ENCODE measurements around the gene GDF2.

The GDF2 gene

DNA sequence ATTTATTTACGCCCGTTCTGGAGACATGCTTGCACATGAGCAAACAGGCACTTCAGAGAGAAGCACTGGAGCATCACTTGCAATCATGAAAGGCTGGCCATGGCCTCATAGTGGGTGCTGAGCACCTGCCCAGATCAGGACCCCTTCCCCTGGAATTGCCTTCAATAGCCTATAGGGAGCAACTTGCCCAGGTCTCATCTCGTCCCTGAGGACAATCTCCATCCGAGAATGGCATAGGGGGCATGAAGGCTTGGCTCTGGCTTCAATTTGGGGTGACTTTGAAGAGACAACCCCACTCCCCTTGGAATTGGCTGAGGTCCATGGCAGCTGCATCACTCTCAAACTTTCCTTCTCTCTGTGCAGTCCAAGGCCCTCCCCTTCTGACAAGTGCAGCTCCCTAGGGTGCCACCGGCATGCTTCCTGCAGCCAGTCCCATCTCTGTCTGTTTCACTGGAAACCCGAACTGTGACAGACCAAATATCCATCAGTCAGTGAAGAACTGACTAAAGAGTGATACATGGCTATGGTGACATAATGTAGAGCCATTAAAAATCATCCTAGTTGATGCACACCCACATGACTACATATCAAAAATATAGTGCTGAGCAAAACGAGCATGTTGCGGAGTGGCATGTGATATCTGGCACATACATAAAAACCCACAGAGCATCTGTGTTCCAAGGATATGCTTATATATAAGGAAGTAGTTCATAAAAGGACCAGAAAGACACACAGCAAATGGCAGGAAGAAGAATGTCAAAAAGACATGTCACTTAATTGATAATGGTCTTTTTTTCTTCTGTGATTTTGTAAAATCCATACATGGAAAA, 12.4 kb downstream of the GDF2 start:
- Mint-ChIP-seq H3K4me1 (ENCODE audit: low read depth in 2 of 2) (peaks cover 0 to under 1% of the 10 kb centered on the region in 2 donors), H3K9me3 (no peaks in the 10 kb centered on the region), H3K36me3 (ENCODE audit: insufficient read depth) (no peaks in the 10 kb centered on the region), H3K4me3 (no peak overlapping the region), H3K27ac (no peak overlapping the region), H3K27me3 (peaks cover 19 to 42% of the 10 kb centered on the region in 2 donors)
- ATAC-seq (replicated peaks) (no peak), DNase-seq (no peak)

- no peak overlapping the region for H3K4me3 Mint-ChIP-seq
- no peaks in the 10 kb centered on the region for H3K36me3 Mint-ChIP-seq (ENCODE audit: insufficient read depth)
- H3K4me1 Mint-ChIP-seq (ENCODE audit: low read depth in 2 of 2), result peaks cover 0 to 2% of the 10 kb centered on the region in 2 donors
- no peak overlapping the region for H3K27ac Mint-ChIP-seq
- peaks cover 31 to 54% of the 10 kb centered on the region in 2 donors for H3K27me3 Mint-ChIP-seq
- DNase-seq (no peak), ATAC-seq (replicated peaks) (no peak)
- H3K9me3 Mint-ChIP-seq, result no peaks in the 10 kb centered on the region
Measured at GRCh38 chr10:47335906-47336305, 13.7 kb downstream of the GDF2 start.

DNA sequence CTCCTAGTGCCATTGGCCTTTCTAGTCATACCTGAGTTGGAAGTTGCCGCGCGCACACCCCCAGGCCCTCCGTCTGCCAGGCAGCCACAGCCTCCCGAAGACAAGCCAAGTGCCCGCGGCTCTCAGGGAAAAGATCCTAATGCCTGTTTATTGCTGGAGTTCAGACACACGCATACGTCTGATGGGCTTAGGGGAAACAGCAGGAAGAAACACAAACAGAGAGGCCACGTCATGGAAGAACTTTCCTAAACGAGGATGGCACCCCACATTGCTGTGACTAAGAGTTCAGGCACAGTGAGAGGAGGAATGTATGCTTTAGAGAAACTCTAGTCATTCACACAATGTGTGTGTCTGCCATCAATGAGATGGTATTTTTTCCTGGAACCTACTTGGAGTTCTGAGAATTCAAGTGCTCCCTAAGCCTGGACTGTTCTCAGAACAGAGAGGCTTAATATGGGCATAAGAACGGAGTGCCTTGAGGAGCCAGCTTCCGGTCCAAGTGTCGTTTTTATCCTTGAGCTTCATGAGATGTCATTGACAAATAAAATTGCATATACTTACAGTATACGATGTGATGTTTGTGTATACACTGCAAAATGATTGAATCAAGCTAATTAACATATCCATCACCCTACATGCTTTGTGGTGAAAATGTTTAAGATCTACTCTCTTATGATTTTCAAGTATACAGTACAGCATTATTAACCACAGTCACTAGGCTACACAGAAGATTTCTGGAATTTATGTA, 14.3 kb downstream of the GDF2 start:
- ATAC-seq (replicated peaks) (no peak), DNase-seq (no peak)
- H3K27me3 Mint-ChIP-seq, result peaks cover 31 to 60% of the 10 kb centered on the region in 2 donors
- H3K9me3 Mint-ChIP-seq, result no peaks in the 10 kb centered on the region
- H3K36me3 Mint-ChIP-seq (ENCODE audit: insufficient read depth), result no peaks in the 10 kb centered on the region
- H3K4me1 Mint-ChIP-seq (ENCODE audit: low read depth in 2 of 2), result peaks cover 0 to 2% of the 10 kb centered on the region in 2 donors
- H3K27ac Mint-ChIP-seq, result no peak overlapping the region
- no peak overlapping the region for H3K4me3 Mint-ChIP-seq

DNA sequence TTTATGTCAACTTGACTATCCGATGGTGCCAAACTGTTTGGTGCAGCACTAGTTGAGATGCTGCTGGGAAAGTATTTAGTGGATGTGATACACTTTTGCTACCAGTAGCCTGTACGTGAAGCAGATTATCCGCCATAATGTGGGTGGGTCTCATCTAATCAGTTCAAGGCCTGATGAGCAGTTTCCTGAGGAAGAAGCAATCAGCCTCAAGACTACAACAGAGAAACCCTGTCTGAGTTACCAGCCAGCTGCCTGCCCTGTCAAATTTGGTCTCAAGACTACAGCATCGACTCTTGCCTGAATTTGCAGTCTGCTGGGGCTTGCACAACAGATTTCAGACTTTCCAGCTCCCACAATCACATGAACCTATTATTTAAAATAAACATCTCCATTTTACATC, 15.1 kb downstream of the GDF2 start:
- no peaks in the 10 kb centered on the region for H3K36me3 Mint-ChIP-seq (ENCODE audit: insufficient read depth)
- no peak overlapping the region for H3K27ac Mint-ChIP-seq
- ATAC-seq (replicated peaks), result no peak
- H3K4me1 Mint-ChIP-seq (ENCODE audit: low read depth in 2 of 2), result peaks cover 0 to 2% of the 10 kb centered on the region in 2 donors
- H3K9me3 Mint-ChIP-seq, result no peaks in the 10 kb centered on the region
- peaks cover 31 to 60% of the 10 kb centered on the region in 2 donors for H3K27me3 Mint-ChIP-seq
- no peak for DNase-seq
- H3K4me3 Mint-ChIP-seq, result no peak overlapping the region

- H3K9me3 Mint-ChIP-seq, result no peaks in the 10 kb centered on the region
- H3K4me1 Mint-ChIP-seq (ENCODE audit: low read depth in 2 of 2), result peaks cover 0 to 2% of the 10 kb centered on the region in 2 donors
- no peak for ATAC-seq (replicated peaks)
- DNase-seq, result no peak
- peaks cover 25 to 50% of the 10 kb centered on the region in 2 donors for H3K27me3 Mint-ChIP-seq
- no peak overlapping the region for H3K27ac Mint-ChIP-seq
- H3K36me3 Mint-ChIP-seq (ENCODE audit: insufficient read depth), result no peaks in the 10 kb centered on the region
- no peak overlapping the region for H3K4me3 Mint-ChIP-seq
Measured at GRCh38 chr10:47339186-47339735, 17.0 kb downstream of the GDF2 start.

DNA sequence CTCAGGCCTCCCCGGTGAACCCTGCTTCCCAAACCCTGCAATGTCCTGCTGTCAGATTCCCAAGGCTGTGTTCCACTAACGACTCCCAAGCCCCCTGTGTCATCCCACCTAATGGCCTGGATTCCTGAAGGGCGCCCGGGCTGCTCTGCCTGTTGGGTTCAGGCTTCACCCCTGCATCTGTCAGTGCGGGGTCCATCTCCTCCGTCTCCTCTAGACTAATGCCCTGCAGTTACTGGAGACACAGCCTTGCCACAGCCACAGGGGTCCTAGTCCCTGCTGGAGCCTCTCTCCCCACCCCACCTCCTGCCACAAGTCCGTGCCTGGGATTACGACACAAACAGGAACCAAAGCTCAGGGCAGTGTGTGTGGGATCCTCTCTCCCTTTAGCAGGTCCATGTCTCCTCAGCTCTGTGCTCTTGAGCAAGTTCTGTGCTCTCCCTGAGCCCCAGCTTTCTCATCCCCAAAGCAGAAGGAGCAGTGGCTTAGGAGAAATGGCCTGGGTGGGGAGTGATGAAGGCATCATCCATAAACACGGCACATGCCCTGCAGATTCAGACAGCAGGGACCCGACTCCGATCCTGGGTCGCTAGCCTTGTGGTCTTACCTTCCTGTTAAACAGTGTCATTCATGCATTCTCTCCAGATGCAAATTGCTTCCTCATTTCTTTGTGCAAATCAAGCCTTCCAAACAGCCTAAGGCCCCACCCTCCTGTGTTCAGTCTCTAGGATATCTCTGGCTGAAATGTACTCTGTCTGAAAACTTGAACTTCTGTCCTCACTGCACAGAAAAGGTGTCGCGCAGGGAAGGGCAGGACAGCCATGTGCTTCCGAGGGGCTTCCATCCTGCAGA, 17.7 kb downstream of the GDF2 start:
- no peak for ATAC-seq (replicated peaks)
- Mint-ChIP-seq H3K27ac (no peak overlapping the region), H3K36me3 (ENCODE audit: insufficient read depth) (no peaks in the 10 kb centered on the region)

GRCh38 chr10:47340608-47341170, 18.4 kb downstream of the GDF2 start:
- H3K4me3 Mint-ChIP-seq, result no peak overlapping the region
- H3K36me3 Mint-ChIP-seq (ENCODE audit: insufficient read depth), result no peaks in the 10 kb centered on the region
- DNase-seq, result peak; percentile 33 to 57 (median 37)
- peaks cover 17 to 36% of the 10 kb centered on the region in 2 donors for H3K27me3 Mint-ChIP-seq
- no peak overlapping the region for H3K27ac Mint-ChIP-seq
- ATAC-seq (replicated peaks), result peak; percentile 44
- H3K9me3 Mint-ChIP-seq, result no peaks in the 10 kb centered on the region
- peaks cover 0 to 2% of the 10 kb centered on the region in 2 donors for H3K4me1 Mint-ChIP-seq (ENCODE audit: low read depth in 2 of 2)

More for the DNA sequence above, 17.7 kb downstream of the GDF2 start:
- DNase-seq, result no peak
- peaks cover 0 to 2% of the 10 kb centered on the region in 2 donors for H3K4me1 Mint-ChIP-seq (ENCODE audit: low read depth in 2 of 2)
- H3K27me3 Mint-ChIP-seq, result peaks cover 19 to 43% of the 10 kb centered on the region in 2 donors
- no peak overlapping the region for H3K4me3 Mint-ChIP-seq
- no peaks in the 10 kb centered on the region for H3K9me3 Mint-ChIP-seq

DNA sequence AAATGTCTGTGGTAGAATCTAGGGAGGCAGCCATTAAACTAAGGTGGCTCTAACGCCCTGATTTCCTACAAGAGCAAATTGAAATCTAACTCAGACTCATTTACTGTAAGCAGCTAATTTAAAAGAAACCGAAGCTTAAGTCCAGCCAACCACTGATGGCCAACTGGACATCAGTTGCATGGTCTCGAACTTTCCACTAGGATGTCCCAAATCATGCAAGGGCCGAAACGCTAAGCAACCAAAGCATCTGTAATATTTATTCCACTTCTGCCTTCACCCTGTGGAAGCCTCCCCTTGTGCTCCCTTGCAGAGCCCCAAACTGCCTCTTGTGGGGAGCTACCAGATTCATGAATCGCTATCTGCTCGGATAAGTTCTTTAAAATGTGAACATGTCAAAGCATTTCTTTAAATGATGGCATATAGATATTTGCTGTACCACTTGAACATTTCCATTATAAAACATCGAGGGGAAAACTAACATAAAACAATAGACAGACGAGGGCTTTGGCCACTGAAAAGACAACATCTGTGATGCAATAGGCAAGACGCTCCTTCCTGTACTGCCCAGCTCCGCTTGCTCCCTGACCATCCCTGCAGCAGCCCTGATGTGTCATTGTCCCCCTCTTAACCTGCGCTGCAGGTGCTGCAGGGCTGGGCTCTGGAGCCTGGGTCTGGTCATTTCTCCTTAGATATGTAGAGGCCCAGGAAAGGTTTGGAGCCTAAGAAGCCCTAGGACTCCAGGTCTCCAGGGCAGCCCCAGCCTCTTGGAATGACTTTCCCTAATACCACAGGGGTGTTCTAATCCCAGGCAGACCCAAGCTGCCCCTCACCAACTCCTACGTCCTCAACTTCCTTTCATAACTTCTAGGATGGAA, 23.0 kb downstream of the GDF2 start:
- Mint-ChIP-seq H3K27me3 (peaks cover 13% of the 10 kb centered on the region in 2 donors), H3K4me1 (ENCODE audit: low read depth in 2 of 2) (no peaks in the 10 kb centered on the region), H3K36me3 (ENCODE audit: insufficient read depth) (no peaks in the 10 kb centered on the region), H3K4me3 (no peak overlapping the region), H3K9me3 (no peaks in the 10 kb centered on the region), H3K27ac (no peak overlapping the region)
- no peak for DNase-seq
- no peak for ATAC-seq (replicated peaks)

DNA sequence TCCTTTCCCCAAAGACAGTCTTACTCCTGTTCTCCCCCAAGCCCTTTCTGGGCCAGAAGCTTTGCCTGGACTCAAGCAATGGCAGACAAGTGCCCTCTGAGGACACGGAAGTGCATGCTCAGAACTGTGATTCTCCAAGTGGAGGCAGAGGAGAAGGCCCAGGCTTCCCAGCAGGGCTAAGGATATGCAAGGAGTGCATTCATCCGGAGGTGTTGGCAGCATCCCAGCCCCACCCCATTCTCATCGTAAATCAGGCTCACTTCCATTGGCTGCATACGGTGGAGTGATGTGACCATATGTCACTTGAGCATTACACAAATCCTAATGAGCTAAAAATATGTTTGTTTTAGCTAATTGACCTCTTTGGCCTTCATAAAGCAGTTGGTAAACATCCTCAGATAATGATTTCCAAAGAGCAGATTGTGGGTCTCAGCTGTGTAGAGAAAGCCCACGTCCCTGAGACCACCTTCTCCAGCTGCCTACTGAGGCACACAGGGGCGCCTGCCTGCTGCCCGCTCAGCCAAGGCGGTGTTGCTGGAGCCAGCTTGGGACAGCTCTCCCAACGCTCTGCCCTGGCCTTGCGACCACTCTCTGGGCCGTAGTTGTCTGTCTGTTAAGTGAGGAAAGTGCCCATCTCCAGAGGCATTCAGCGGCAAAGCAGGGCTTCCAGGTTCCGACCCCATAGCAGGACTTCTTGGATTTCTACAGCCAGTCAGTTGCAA, 24.5 kb downstream of the GDF2 start:
- no peak overlapping the region for H3K4me3 Mint-ChIP-seq
- no peaks in the 10 kb centered on the region for H3K9me3 Mint-ChIP-seq
- H3K36me3 Mint-ChIP-seq (ENCODE audit: insufficient read depth), result no peaks in the 10 kb centered on the region
- peaks cover 0 to 6% of the 10 kb centered on the region in 2 donors for H3K27me3 Mint-ChIP-seq
- DNase-seq, result no peak
- no peaks in the 10 kb centered on the region for H3K4me1 Mint-ChIP-seq (ENCODE audit: low read depth in 2 of 2)
- ATAC-seq (replicated peaks), result no peak
- H3K27ac Mint-ChIP-seq, result no peak overlapping the region

- Mint-ChIP-seq H3K27ac (no peak overlapping the region), H3K9me3 (no peaks in the 10 kb centered on the region), H3K36me3 (ENCODE audit: insufficient read depth) (no peaks in the 10 kb centered on the region), H3K4me3 (no peak overlapping the region), H3K4me1 (ENCODE audit: low read depth in 2 of 2) (no peaks in the 10 kb centered on the region), H3K27me3 (peaks cover 0 to 6% of the 10 kb centered on the region in 2 donors)
- ATAC-seq (replicated peaks), result no peak
- DNase-seq, result no peak
Measured at GRCh38 chr10:47347303-47347675, 25.0 kb downstream of the GDF2 start.

- Mint-ChIP-seq H3K4me3 (no peak within 1 kb of the TSS), H3K36me3 (ENCODE audit: insufficient read depth) (no peaks in the 10 kb centered on the region), H3K27ac (no peak within 1 kb of the TSS), H3K9me3 (no peaks in the 10 kb centered on the region), H3K27me3 (peaks cover 0 to 10% of the 10 kb centered on the region in 2 donors), H3K4me1 (ENCODE audit: low read depth in 2 of 2) (no peaks in the 10 kb centered on the region)
- no peak for DNase-seq
- ATAC-seq (replicated peaks), result no peak
Measured at GRCh38 chr10:47348138-47348651, 25.9 kb downstream of the GDF2 start, which contains the start of gene RBP3. RBP3 (plus strand) TSS chr10:47348363; CDS start chr10:47348485, 122 bp downstream.

All from effector memory CD8-positive, alpha-beta T cell (primary cell).